Measurements from ENCODE around the gene KNOP1. TPM values are rescaled to one million over a fixed set of nuclear protein-coding genes. Genes with fewer than 3 reads are reported as not detected.

Gene KNOP1
- total and polyA plus RNA-seq, 10 of the 15 experiments (the other 5 are each of a cell fraction or from before 2014, with no cell fraction given) = 13.8 to 47.2 (median 32.1) TPM

GRCh38 chr16:19746561-19746960, 28.5 kb upstream of the KNOP1 start:
- Histone ChIP-seq H3K27ac (ENCODE audit: control insufficient read depth, insufficient read depth) (no peak overlapping the region), H3K27me3 (replicated peaks in 1 of 2; ENCODE audit: control insufficient read depth in 2 of 2, insufficient read depth in 2 of 2, low read length in 1 of 2) (no peaks in the 10 kb centered on the region), H2AFZ (ENCODE audit: control insufficient read depth, low read depth, low read length) (no peak overlapping the region), H3K9me3 (replicated peaks; ENCODE audit: control insufficient read depth, insufficient read depth, low read length) (no peaks in the 10 kb centered on the region), H4K20me1 (ENCODE audit: control insufficient read depth, insufficient read depth) (no peaks in the 10 kb centered on the region), H3K79me2 (ENCODE audit: control insufficient read depth, insufficient read depth, low read length) (no peaks in the 10 kb centered on the region), H3K4me1 (ENCODE audit: control insufficient read depth, insufficient read depth, low read length) (no peaks in the 10 kb centered on the region), H3K36me3 (ENCODE audit: control insufficient read depth in 2 of 2, insufficient read depth in 2 of 2, low read length in 1 of 2) (no peaks in the 10 kb centered on the region), H3K9ac (ENCODE audit: control insufficient read depth, insufficient read depth, low read length) (no peak overlapping the region), H3K4me2 (ENCODE audit: control insufficient read depth, insufficient read depth) (no peak overlapping the region), H3K4me3 (no peak overlapping the region)
- FAIRE-seq (no peak), DNase-seq (ENCODE audit: low read depth, low spot score) (no peak), ATAC-seq (no peak)
- ChIA-PET CTCF (interaction anchor here (1.4 kb wide), 1 partner anchor 145 kb away, joined by 5 read pairs; no protein-coding TSS in a partner anchor), POLR2A (interaction anchor here (0.8 kb wide), 1 partner anchor 24 kb away, joined by 6 read pairs; no protein-coding TSS in a partner anchor), RAD21 (ENCODE audit: unreplicated experiment) (no interaction called here), SMC1A (ENCODE audit: uncharacterized antibody, unreplicated experiment) (no interaction called here)
- in situ Hi-C loops (cut with MboI) (no loop called here), intact Hi-C loops (cut with micrococcal nuclease; ENCODE audit: unreplicated experiment) (no loop called here)
- BruUV-seq (replicated peaks) = no TSS peak
- 2% methylated on average over 4 of the region's 4 CpGs for WGBS (ENCODE audit: insufficient coverage, insufficient replicate concordance, low lambda C conversion rate, missing lambda C conversion rate)
- TF ChIP-seq SREBF1 (IDR thresholded peaks at IDR 0.05; ENCODE audit: low read length) (no peak), CHD1 (IDR thresholded peaks at IDR 0.05; ENCODE audit: low read depth, low read length) (no peak), HSF1 (IDR thresholded peaks at IDR 0.05; ENCODE audit: low read depth, low read length) (no peak), PAX5 (IDR thresholded peaks at IDR 0.05; ENCODE audit: borderline replicate concordance, low read depth, low read length) (no peak), MXI1 (IDR thresholded peaks at IDR 0.05; ENCODE audit: low read depth, low read length) (no peak), IKZF1 (conservative IDR thresholded peaks at IDR 0.05) (no peak), POLR2AphosphoS5 (IDR thresholded peaks at IDR 0.05; ENCODE audit: low read length) (no peak), ZBTB33 (IDR thresholded peaks at IDR 0.05) (no peak), NRF1 (conservative IDR thresholded peaks at IDR 0.05; ENCODE audit: low read depth, low read length) (no peak), IRF4 (IDR thresholded peaks at IDR 0.05; ENCODE audit: low read depth, low read length) (no peak), POLR2A (IDR thresholded peaks at IDR 0.05; ENCODE audit: low read depth, low read length) (no peak), CEBPB (IDR thresholded peaks at IDR 0.05; ENCODE audit: borderline replicate concordance in 1 of 2, low read depth in 2 of 2, low read length in 2 of 2) (no peak), USF1 (IDR thresholded peaks at IDR 0.05; ENCODE audit: borderline replicate concordance, extremely low read length, insufficient read depth, low read depth, low read length) (no peak), MYC (IDR thresholded peaks at IDR 0.05; ENCODE audit: insufficient read depth, insufficient read length, insufficient replicate concordance, low read length, severe bottlenecking) (no peak), SKIL (IDR thresholded peaks at IDR 0.05; ENCODE audit: low read depth, poor library complexity, severe bottlenecking) (no peak), DPF2 (IDR thresholded peaks at IDR 0.05) (no peak), SMAD5 (IDR thresholded peaks at IDR 0.05; ENCODE audit: low read depth) (no peak), MLLT1 (IDR thresholded peaks at IDR 0.05) (no peak)

All from GM12878 (cell line).